SK-N-SH (cell line): Measurements from ENCODE around the gene BTBD3.

ENCODE experiments used
- RFX5 ChIP-seq: IDR thresholded peaks from 2 replicates; pipeline ENCODE4 v1.6.1; 2012; ENCODE audit warnings: mild to moderate bottlenecking, improper control_type of control experiment, low read length
- YY1 ChIP-seq: IDR thresholded peaks from 2 replicates; pipeline ENCODE4 v1.4.0; 2012; ENCODE audit warnings: low read depth, mild to moderate bottlenecking
- TF ChIP-seq, protein P1 (sequence below): fragments of 200-600 bp; sonication (generic); IDR thresholded peaks from 2 replicates; pipeline ENCODE4 v1.6.1; 2017; ENCODE audit warnings: antibody characterized with exemption, mild to moderate bottlenecking, moderate library complexity

- TF ChIP-seq, protein P1, sequence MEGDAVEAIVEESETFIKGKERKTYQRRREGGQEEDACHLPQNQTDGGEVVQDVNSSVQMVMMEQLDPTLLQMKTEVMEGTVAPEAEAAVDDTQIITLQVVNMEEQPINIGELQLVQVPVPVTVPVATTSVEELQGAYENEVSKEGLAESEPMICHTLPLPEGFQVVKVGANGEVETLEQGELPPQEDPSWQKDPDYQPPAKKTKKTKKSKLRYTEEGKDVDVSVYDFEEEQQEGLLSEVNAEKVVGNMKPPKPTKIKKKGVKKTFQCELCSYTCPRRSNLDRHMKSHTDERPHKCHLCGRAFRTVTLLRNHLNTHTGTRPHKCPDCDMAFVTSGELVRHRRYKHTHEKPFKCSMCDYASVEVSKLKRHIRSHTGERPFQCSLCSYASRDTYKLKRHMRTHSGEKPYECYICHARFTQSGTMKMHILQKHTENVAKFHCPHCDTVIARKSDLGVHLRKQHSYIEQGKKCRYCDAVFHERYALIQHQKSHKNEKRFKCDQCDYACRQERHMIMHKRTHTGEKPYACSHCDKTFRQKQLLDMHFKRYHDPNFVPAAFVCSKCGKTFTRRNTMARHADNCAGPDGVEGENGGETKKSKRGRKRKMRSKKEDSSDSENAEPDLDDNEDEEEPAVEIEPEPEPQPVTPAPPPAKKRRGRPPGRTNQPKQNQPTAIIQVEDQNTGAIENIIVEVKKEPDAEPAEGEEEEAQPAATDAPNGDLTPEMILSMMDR = no peak
- TF ChIP-seq RFX5 = no peak
- no peak for TF ChIP-seq YY1
Observed at GRCh38 chr20:11952639-11953038, 34.9 kb downstream of the BTBD3 start.
